Stimulated activated CD4-positive, alpha-beta T cell treated with anti-CD3 and anti-CD28 coated beads, Interleukin-1b, Interleukin-23, amount 100 ng/mL, for 1 hour (primary cell): ENCODE results near the gene GOLGA6L10.
A peak's percentile ranks its signal among the peaks of the same experiment; 100 is the strongest.
"Not testable (repeated sequence)": the region's sequence is repeated elsewhere in the genome, so short reads cannot be mapped to it uniquely, and the experiment has no call there.

Source experiments
- DNase-seq, 2 donors: peaks; one replicate each; pipeline ENCODE4 v3.0.0-alpha.2; 2020; ENCODE audit warnings: low read depth in 2 of 2

GOLGA6L10 gene

GRCh38 chr15:82349375-82349774 is at the start of gene GOLGA6L10:
GOLGA6L10 (minus strand) TSS chr15:82349475; CDS start chr15:82349375, 100 bp downstream.
- not testable (repeated sequence) for DNase-seq

DNA sequence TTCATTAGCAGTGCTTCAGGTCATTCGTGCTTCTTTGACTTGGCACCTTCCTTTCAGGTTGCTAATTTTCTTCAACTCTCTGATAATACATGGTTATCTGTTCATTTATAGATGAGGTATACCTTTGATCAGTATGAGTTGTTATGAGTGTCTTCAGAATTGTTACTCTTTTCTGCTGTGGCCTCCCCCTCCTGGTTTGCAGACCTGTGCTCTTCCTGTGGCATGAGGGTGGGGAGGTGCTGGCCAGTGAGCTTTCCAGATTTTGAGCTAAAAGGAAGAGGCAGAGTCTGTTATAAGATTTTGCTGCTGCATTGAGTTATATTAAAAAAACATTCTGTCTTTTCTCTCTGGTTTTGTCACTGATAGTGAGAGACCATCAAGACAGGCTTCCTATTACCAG is 49.5 kb upstream of the GOLGA6L10 start:
- DNase-seq, result no peak

DNA sequence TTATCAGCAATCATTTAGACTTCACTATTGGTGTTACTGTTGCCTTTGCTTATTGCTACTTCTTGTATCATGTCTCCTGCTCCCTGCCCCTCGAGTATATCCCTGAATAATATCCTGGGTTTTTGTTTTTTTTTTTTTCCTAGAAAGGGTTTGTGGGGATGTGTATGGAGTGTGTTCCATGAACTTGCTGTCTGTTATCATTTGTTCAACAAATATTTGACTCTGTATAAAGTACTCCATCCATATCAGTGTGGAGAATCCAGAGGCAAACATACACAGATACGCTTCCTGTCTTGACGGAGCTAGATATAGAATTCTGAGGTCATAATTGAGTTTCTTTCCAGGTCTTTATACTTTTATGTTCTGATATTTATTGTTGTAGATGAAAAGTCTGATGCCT is 48.5 kb upstream of the GOLGA6L10 start:
- no peak for DNase-seq

DNA sequence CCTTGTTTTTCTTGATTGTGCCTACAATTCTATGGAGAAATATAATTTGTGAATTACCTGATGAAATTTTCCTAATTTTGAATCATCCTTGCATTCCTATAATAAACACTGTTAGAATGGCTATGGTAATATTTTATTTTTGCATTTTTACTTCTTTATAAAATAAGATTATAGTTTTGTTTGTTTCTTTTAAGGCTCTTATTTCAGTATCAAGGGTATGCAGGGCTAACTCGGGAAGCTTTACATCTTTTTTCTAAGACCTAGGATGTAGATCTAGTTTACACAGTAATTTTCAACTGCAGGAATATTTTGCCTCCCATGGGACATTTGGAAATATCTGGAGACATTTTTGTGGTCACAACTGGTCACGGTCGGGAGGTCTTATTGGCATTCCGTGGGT is 46.5 kb upstream of the GOLGA6L10 start:
- DNase-seq, result not testable (repeated sequence)

- DNase-seq, result no peak
Observed at GRCh38 chr15:82393671-82394070, 44.4 kb upstream of the GOLGA6L10 start.

GRCh38 chr15:82392077-82392476 is 42.8 kb upstream of the GOLGA6L10 start:
- not testable (repeated sequence) for DNase-seq

GRCh38 chr15:82390152-82390551 is 40.9 kb upstream of the GOLGA6L10 start:
- DNase-seq, result not testable (repeated sequence)

DNA sequence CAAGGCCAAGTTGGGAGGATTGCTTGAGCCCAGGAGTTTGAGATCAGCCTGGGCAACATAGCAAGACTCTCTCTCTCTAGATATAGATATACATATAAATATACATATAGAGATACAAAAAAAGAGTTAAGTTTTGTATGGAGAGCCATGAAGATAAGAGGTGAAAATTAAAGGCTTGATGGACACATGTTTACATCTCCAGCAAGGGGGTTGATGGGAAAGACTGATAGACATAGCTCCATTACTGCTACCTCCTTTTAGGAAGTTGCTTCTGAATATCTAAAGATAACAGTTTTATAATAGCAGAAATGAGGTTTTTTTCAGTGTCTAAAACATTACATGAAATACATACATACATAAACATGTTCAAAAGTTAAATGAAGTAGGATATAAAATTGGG is 37.9 kb upstream of the GOLGA6L10 start:
- DNase-seq, result not testable (repeated sequence)

- not testable (repeated sequence) for DNase-seq
Observed at GRCh38 chr15:82381330-82381955, 32.2 kb upstream of the GOLGA6L10 start.

GRCh38 chr15:82379552-82379951 is 30.3 kb upstream of the GOLGA6L10 start:
- DNase-seq, result not testable (repeated sequence)

- DNase-seq, result not testable (repeated sequence)
Observed at GRCh38 chr15:82373661-82374060, 24.4 kb upstream of the GOLGA6L10 start.

GRCh38 chr15:82371656-82372055 is 22.4 kb upstream of the GOLGA6L10 start:
- DNase-seq, result no peak

- not testable (repeated sequence) for DNase-seq
Observed at GRCh38 chr15:82367790-82368189, 18.5 kb upstream of the GOLGA6L10 start.

DNA sequence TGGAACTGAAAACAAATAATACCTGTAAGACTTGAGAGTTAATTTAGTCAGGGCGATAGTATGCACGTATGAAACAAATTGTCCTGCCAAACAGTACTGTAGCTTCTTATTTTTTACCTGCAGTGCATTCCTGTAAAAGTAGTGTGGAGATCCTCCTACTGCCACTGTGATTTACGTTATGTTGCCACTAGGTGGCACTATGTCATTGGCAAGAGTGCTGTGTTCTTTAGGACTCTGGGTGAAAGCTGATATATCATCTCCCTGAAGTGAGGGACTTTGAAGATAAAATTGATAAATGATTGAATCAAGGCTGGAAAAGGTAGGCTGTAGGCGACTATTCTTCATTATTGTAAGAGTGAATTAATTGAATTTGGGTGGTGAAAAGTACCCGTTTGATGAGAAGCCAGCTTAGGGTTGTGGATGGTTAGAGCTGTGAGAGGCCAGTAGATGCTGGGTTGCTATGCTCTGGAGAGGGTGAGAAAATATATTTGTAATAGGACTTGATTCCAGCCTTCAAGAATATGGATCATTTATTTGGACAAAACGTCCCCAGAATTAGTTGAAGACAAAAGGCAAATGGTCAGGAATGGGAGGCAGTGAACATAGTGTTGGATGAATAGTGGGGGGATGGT is 16.5 kb upstream of the GOLGA6L10 start:
- DNase-seq, result peak in 1 of 2 donors; percentile 23

- not testable (repeated sequence) for DNase-seq
Observed at GRCh38 chr15:82364548-82364947, 15.3 kb upstream of the GOLGA6L10 start.

- not testable (repeated sequence) for DNase-seq
Observed at GRCh38 chr15:82362790-82363189, 13.5 kb upstream of the GOLGA6L10 start.

GRCh38 chr15:82360618-82361017 is 11.3 kb upstream of the GOLGA6L10 start:
- not testable (repeated sequence) for DNase-seq

GRCh38 chr15:82355055-82355454 is 5.8 kb upstream of the GOLGA6L10 start:
- not testable (repeated sequence) for DNase-seq

- not testable (repeated sequence) for DNase-seq
Observed at GRCh38 chr15:82354546-82354945, 5.3 kb upstream of the GOLGA6L10 start.

- not testable (repeated sequence) for DNase-seq
Observed at GRCh38 chr15:82347645-82348044, 1.6 kb downstream of the GOLGA6L10 start.

- not testable (repeated sequence) for DNase-seq
Observed at GRCh38 chr15:82345176-82345575, 4.1 kb downstream of the GOLGA6L10 start.

DNA sequence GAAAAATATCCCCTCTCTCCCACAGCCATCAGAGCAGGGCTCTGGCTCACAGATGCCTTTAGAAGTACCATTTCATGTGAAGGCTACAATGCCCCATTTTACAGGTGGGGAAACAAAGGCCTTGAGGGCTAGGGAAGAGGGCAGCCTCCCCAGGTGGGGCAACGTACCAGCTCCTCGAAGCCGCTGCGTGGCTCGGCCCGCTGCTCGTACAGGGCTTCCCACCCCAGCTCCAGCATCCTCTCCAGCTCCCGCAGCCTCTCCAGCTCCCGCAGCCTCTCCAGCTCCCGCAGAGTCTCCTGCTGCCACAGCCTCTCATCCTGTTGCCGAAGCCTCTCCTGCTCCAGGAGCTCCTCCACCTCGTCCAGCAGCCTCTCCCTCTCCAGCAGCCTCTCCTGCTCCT is 4.9 kb downstream of the GOLGA6L10 start:
- DNase-seq, result not testable (repeated sequence)

- DNase-seq, result not testable (repeated sequence)
Observed at GRCh38 chr15:82343851-82344250, 5.4 kb downstream of the GOLGA6L10 start.
